ENCODE results near the gene TENT5A. TPM values are rescaled to one million over a fixed set of nuclear protein-coding genes. Genes with fewer than 3 reads are reported as not detected.

Gene TENT5A
- total RNA-seq, 1 experiment from 2014 or later: 2.5 TPM

DNA sequence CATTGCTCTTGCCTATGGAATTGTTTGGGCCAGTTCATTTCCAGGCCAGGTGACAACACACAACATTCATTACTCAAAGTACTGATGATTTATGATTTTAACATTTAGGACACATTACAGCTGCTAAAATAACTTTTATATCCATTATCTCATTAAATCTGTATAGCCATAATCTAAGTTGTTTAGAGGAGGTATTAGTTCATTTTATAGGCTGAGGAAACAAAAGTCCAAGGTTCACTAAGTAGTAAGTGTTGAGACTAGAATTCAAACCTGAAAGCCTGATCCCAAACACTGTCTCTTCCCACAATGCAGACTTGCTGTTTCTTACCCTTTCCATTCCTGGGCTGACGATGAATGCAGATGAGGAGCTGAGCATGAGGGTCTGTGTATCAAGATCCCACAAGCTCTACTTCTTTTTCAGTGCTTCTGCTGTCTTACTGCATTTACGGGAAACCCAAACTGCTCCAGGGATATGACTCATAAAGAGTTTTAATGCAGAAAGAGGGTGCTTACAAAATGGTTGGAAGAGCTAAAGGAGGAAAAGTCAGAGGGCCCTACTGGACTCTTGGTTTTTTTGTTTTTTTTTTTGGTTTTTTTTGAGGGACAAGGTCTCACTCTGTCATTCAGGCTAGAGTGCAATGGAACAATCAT lies 17.9 kb downstream of the TENT5A start:
- intact Hi-C loops (cut with micrococcal nuclease): no loop called here
- BruUV-seq (replicated peaks): no TSS peak
- DNase-seq (ENCODE audit: unreplicated experiment): peak; percentile 34
- no peak overlapping the region for H3K27ac Mint-ChIP-seq (ENCODE audit: low read depth, unreplicated experiment)
- no peak overlapping the region for H3K4me3 Mint-ChIP-seq (ENCODE audit: unreplicated experiment)
- TF ChIP-seq, protein P1, sequence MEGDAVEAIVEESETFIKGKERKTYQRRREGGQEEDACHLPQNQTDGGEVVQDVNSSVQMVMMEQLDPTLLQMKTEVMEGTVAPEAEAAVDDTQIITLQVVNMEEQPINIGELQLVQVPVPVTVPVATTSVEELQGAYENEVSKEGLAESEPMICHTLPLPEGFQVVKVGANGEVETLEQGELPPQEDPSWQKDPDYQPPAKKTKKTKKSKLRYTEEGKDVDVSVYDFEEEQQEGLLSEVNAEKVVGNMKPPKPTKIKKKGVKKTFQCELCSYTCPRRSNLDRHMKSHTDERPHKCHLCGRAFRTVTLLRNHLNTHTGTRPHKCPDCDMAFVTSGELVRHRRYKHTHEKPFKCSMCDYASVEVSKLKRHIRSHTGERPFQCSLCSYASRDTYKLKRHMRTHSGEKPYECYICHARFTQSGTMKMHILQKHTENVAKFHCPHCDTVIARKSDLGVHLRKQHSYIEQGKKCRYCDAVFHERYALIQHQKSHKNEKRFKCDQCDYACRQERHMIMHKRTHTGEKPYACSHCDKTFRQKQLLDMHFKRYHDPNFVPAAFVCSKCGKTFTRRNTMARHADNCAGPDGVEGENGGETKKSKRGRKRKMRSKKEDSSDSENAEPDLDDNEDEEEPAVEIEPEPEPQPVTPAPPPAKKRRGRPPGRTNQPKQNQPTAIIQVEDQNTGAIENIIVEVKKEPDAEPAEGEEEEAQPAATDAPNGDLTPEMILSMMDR (IDR thresholded peaks at IDR 0.05; ENCODE audit: unreplicated experiment): no peak
- H3K9me3 Mint-ChIP-seq (ENCODE audit: unreplicated experiment): peaks cover 7% of the 10 kb centered on the region
- CTCF ChIA-PET: interaction anchor here (0.6 to 3.8 kb wide), 6 partner anchors 11 to 383 kb away, joined by 3 to 13 read pairs (median 4); partner anchors contain the start of gene TENT5A
- peaks cover 20% of the 10 kb centered on the region for H3K4me1 Mint-ChIP-seq (ENCODE audit: insufficient read depth, unreplicated experiment)
- POLR2A ChIA-PET: no interaction called here
- H3K27me3 Mint-ChIP-seq (ENCODE audit: insufficient read depth, unreplicated experiment): no peaks in the 10 kb centered on the region
- H3K36me3 Mint-ChIP-seq (ENCODE audit: insufficient read depth, unreplicated experiment): peaks cover 6% of the 10 kb centered on the region

DNA sequence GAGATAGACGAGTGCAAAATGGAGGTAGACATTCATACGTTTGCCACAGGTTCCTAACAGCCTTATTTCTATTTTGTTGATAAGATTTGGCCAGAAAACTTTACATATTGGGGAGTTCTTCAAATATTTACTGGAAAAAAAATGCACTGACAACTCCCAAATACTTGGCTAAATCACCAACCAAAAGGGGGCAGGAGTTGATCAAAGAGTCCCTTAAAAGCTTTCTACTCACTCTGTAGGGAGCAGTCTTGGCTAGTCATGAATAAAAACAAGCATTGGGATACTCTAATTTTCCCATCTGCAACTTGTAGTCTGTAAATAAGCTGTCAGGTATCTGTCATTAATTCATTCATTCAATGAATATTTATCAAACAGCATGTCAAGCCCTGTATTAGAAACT lies 18.4 kb downstream of the TENT5A start:
- peak; percentile 26 for DNase-seq (ENCODE audit: unreplicated experiment)
- intact Hi-C loops (cut with micrococcal nuclease): no loop called here
- Mint-ChIP-seq H3K4me1 (ENCODE audit: insufficient read depth, unreplicated experiment) (peaks cover 20% of the 10 kb centered on the region), H3K36me3 (ENCODE audit: insufficient read depth, unreplicated experiment) (peaks cover 5% of the 10 kb centered on the region), H3K9me3 (ENCODE audit: unreplicated experiment) (peaks cover 7% of the 10 kb centered on the region), H3K27ac (ENCODE audit: low read depth, unreplicated experiment) (no peak overlapping the region), H3K4me3 (ENCODE audit: unreplicated experiment) (no peak overlapping the region), H3K27me3 (ENCODE audit: insufficient read depth, unreplicated experiment) (no peaks in the 10 kb centered on the region)
- BruUV-seq (replicated peaks): no TSS peak
- POLR2A ChIA-PET: no interaction called here
- CTCF ChIA-PET: interaction anchor here (0.6 to 3.8 kb wide), 3 partner anchors 10 to 382 kb away, joined by 3 to 13 read pairs (median 5); no protein-coding TSS in a partner anchor
- TF ChIP-seq, protein P1 (IDR thresholded peaks at IDR 0.05; ENCODE audit: unreplicated experiment): no peak

DNA sequence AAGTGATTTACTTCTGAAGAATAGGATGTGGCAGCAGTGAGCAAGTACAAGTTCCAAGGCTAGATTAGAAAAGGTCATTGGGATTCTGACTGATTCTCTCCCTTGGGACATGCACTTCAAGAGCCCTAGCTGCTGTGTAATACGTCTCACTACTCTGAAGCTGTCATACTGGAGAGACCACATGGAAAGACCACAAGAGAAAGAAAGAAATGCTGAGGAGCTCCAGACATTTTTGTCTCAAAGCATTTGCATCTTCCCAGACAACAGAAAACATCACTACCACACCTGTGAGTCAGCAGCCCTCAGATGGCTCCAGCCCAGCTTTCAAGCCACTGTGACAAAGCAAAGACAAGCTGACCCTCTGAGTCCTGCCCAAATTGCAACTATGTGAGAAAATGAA lies 20.7 kb downstream of the TENT5A start:
- ChIA-PET POLR2A (interaction anchor here (1.5 kb wide), 1 partner anchor 21 kb away, joined by 4 read pairs; the partner anchor contains the start of gene TENT5A), CTCF (interaction anchor here (0.6 to 3.8 kb wide), 2 partner anchors 274 to 676 kb away, joined by 3 to 13 read pairs; no protein-coding TSS in a partner anchor)
- peaks cover 7% of the 10 kb centered on the region for H3K9me3 Mint-ChIP-seq (ENCODE audit: unreplicated experiment)
- no peak overlapping the region for H3K27ac Mint-ChIP-seq (ENCODE audit: low read depth, unreplicated experiment)
- peaks cover 14% of the 10 kb centered on the region for H3K4me1 Mint-ChIP-seq (ENCODE audit: insufficient read depth, unreplicated experiment)
- H3K27me3 Mint-ChIP-seq (ENCODE audit: insufficient read depth, unreplicated experiment): no peaks in the 10 kb centered on the region
- H3K4me3 Mint-ChIP-seq (ENCODE audit: unreplicated experiment): no peak overlapping the region
- DNase-seq (ENCODE audit: unreplicated experiment): no peak
- H3K36me3 Mint-ChIP-seq (ENCODE audit: insufficient read depth, unreplicated experiment): no peaks in the 10 kb centered on the region
- TF ChIP-seq, protein P1 (IDR thresholded peaks at IDR 0.05; ENCODE audit: unreplicated experiment): no peak
- intact Hi-C loops (cut with micrococcal nuclease): no loop called here
- no TSS peak for BruUV-seq (replicated peaks)

DNA sequence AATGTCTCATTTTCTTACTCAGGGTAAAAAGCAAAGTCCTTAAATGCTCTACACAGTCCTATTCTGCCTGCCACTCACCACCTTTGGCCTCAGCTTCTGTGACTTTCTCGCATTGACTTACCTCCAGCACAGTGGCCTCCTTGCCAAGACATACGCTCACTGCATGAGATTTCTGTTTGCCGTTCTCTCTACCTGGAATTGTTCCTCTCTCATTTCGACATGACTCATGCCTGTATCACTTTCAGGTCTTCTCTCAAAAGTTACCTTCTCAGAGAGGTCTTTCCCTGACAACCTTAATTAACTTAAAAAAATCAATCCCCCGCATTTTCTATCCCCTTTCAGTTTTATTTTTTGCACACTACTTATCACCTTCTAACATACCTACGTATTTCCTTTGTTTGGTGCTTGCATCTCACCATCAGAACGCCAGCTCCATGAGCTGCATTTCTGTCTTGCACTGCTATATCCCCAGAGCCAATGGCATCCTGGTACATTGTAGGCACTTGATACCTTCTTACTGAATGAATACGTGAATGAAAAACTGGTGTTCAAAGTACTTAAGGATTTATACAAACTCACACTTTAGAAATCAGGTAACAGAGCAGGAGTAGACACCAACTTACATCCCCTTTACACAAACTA lies 24.5 kb downstream of the TENT5A start:
- ChIA-PET CTCF (interaction anchor here (0.7 kb wide), 1 partner anchor 279 kb away, joined by 3 read pairs; no protein-coding TSS in a partner anchor), POLR2A (no interaction called here)
- Mint-ChIP-seq H3K27ac (ENCODE audit: low read depth, unreplicated experiment) (no peak overlapping the region), H3K27me3 (ENCODE audit: insufficient read depth, unreplicated experiment) (no peaks in the 10 kb centered on the region), H3K4me1 (ENCODE audit: insufficient read depth, unreplicated experiment) (no peaks in the 10 kb centered on the region), H3K9me3 (ENCODE audit: unreplicated experiment) (no peaks in the 10 kb centered on the region), H3K36me3 (ENCODE audit: insufficient read depth, unreplicated experiment) (no peaks in the 10 kb centered on the region), H3K4me3 (ENCODE audit: unreplicated experiment) (no peak overlapping the region)
- DNase-seq (ENCODE audit: unreplicated experiment): peak; percentile 16
- BruUV-seq (replicated peaks): no TSS peak
- intact Hi-C loops (cut with micrococcal nuclease): no loop called here
- TF ChIP-seq, protein P1 (IDR thresholded peaks at IDR 0.05; ENCODE audit: unreplicated experiment): no peak
